Lung (tissue), 16 donors: ENCODE results near the gene ILKAP. TPM values are rescaled to one million over a fixed set of nuclear protein-coding genes. Genes with fewer than 3 reads are reported as not detected.

Experiments used
- ATAC-seq: fragments of 200-7000 bp; cut with Tn5 transposase; one replicate; pipeline ENCODE4 v1.9.1; 2020; ENCODE audit warnings: moderate number of reproducible peaks; ENCODE audit not compliant: insufficient read depth, low FRiP score
- DNase-seq, 3 donors: peaks; one replicate each; pipeline ENCODE4 v3.0.0-alpha.2; 2013 to 2017
- H3K27ac ChIP-seq, 2 donors: one replicate each; pipeline ENCODE4 v1.5.1; 2013; ENCODE audit warnings: mild to moderate bottlenecking in 2 of 2, moderate library complexity in 2 of 2, control low read depth in 1 of 2, inconsistent platforms in 1 of 2, low read depth in 1 of 2, low read length in 1 of 2
- H3K27me3 ChIP-seq, 3 donors: one replicate each; pipeline ENCODE4 v1.5.1; 2013; ENCODE audit warnings: low read length in 2 of 3; ENCODE audit not compliant: control insufficient read depth in 3 of 3, insufficient read depth in 3 of 3
- H3K36me3 ChIP-seq, 4 donors: one replicate each; pipeline ENCODE4 v1.5.1; 2013; ENCODE audit warnings: low read length in 4 of 4, mild to moderate bottlenecking in 1 of 4, moderate library complexity in 1 of 4; ENCODE audit not compliant: control insufficient read depth in 4 of 4, insufficient read depth in 4 of 4
- H3K4me1 ChIP-seq, 5 donors: one replicate each; pipeline ENCODE4 v1.5.1; 2013; ENCODE audit warnings: low read length in 5 of 5, mild to moderate bottlenecking in 2 of 5, moderate library complexity in 1 of 5; ENCODE audit not compliant: control insufficient read depth in 5 of 5, insufficient read depth in 5 of 5
- H3K4me3 ChIP-seq: one replicate; pipeline ENCODE4 v1.5.1; 2013; ENCODE audit warnings: mild to moderate bottlenecking, control low read depth, moderate library complexity
- H3K9ac ChIP-seq, 2 donors: one replicate each; pipeline ENCODE4 v1.5.1; 2013; ENCODE audit warnings: low read length in 2 of 2, control low read depth in 1 of 2; ENCODE audit not compliant: insufficient read depth in 1 of 2
- H3K9me3 ChIP-seq, 4 donors: one replicate each; pipeline ENCODE4 v1.5.1; 2013; ENCODE audit warnings: low read length in 3 of 4, mild to moderate bottlenecking in 1 of 4, moderate library complexity in 1 of 4; ENCODE audit not compliant: control insufficient read depth in 4 of 4, insufficient read depth in 3 of 4
- CTCF ChIP-seq: IDR thresholded peaks from 2 replicates; pipeline ENCODE4 v1.5.1; 2012; ENCODE audit warnings: mild to moderate bottlenecking; ENCODE audit errors: control extremely low read depth, extremely low read depth
- WGBS, 2 donors: extraction: QIAGEN DNeasy Blood & Tissue Kit; methylation state at CpG; one replicate each; pipeline ENCODE4 v1.1.7; 2013; 5-methylcytosine and 5-hydroxymethylcytosine counted together
- long read RNA-seq, 5 donors: transcript quantifications; one replicate each; lab custom pipeline, GENCODE V29; 2026
- polyA plus RNA-seq, 2 donors: library from polyadenylated mRNA; stranded (reverse); fragments of 200-250 nt; gene quantifications; one replicate each; pipeline ENCODE4 v1.2.1, GENCODE V29; 2013
- total RNA-seq, 2 donors: library from RNA; depleted of rRNA in 1 of 2; stranded (reverse); fragments of >200 nt in 1 of 2; gene quantifications; one replicate each; pipeline ENCODE4 v1.2.1, GENCODE V29; 2014 to 2021
- donor health status: control.
- donor health status: control.
- donor health status: Bipolar disorder and iron deficiency.
- donor health status: healthy.
- donor health status: DM: yes; HTN: yes; CAD: no.

Gene ILKAP
- total RNA-seq, result 10 to 100 TPM; 38.0 to 46.3 TPM
- polyA plus RNA-seq, result 10 to 100 TPM; 35.0 to 52.0 TPM
- long read RNA-seq, donor 1, transcript ILKAP-201 (12 exons, 1,490 nt), result major isoform, 14 of 20 reads
- long read RNA-seq, donor 1, partial matches to known transcripts, result 0 of 20 reads
- long read RNA-seq, donor 1, other reads (novel, unspliced or antisense), result 0 of 20 reads
- long read RNA-seq, donor 2, transcript ILKAP-201 (12 exons, 1,490 nt), result major isoform, 7 of 7 reads
- long read RNA-seq, donor 2, partial matches to known transcripts, result 0 of 7 reads
- long read RNA-seq, donor 2, other reads (novel, unspliced or antisense), result 0 of 7 reads
- long read RNA-seq, donor 3, partial matches to known transcripts, result 0 of 5 reads
- long read RNA-seq, donor 3, other reads (novel, unspliced or antisense), result 0 of 5 reads
- long read RNA-seq, donor 4, transcript ILKAP-201 (12 exons, 1,490 nt), result major isoform, 5 of 8 reads
- long read RNA-seq, donor 4, partial matches to known transcripts, result 0 of 8 reads
- long read RNA-seq, donor 4, other reads (novel, unspliced or antisense), result 0 of 8 reads
- long read RNA-seq, donor 5, transcript ILKAP-201 (12 exons, 1,490 nt), result major isoform, 13 of 31 reads
- long read RNA-seq, donor 5, partial matches to known transcripts, result 15 of 31 reads
- long read RNA-seq, donor 5, other reads (novel, unspliced or antisense), result 0 of 31 reads

GRCh38 chr2:238203094-238203972 lies at the start of gene ILKAP:
Gene ILKAP, minus strand, starts transcription at chr2:238203695. Its CDS starts 142 bp downstream, at chr2:238203553.
- 0 to 1% methylated on average over 105 to 126 of the region's 126 CpGs for WGBS, 2 donors
- peak within 1 kb of the TSS; percentile 69 to 89 for H3K9ac ChIP-seq
- peaks cover 0 to 26% (median 10%) of the 10 kb centered on the region in 5 donors for H3K4me1 ChIP-seq
- peak within 1 kb of the TSS; percentile 83 for H3K4me3 ChIP-seq
- TF ChIP-seq CTCF, result no peak
- ATAC-seq, result peak; percentile 98
- H3K27ac ChIP-seq, result peak within 1 kb of the TSS; percentile 97 to 98
- no peaks in the 10 kb centered on the region for H3K27me3 ChIP-seq
- no peaks in the 10 kb centered on the region for H3K9me3 ChIP-seq
- peak; percentile 85 to 90 (median 89) for DNase-seq
- H3K36me3 ChIP-seq, result peaks cover 0 to 2% (median 0%) of the 10 kb centered on the region in 4 donors

- Histone ChIP-seq H3K9ac (no peak overlapping the region), H3K4me3 (no peak overlapping the region), H3K4me1 (no peaks in the 10 kb centered on the region), H3K9me3 (no peaks in the 10 kb centered on the region), H3K27me3 (no peaks in the 10 kb centered on the region), H3K27ac (no peak overlapping the region), H3K36me3 (peaks cover 29 to 54% (median 38%) of the 10 kb centered on the region in 4 donors)
- no peak for DNase-seq
- 96% methylated on average over 35 of the region's 35 CpGs for WGBS, 2 donors
- no peak for ATAC-seq
- no peak for TF ChIP-seq CTCF
These were observed 49.5 kb upstream of the ILKAP start for GRCh38 chr2:238252766-238253630.

- Histone ChIP-seq H3K4me3 (no peak overlapping the region), H3K9ac (no peak overlapping the region), H3K27me3 (no peaks in the 10 kb centered on the region), H3K4me1 (no peaks in the 10 kb centered on the region), H3K9me3 (no peaks in the 10 kb centered on the region), H3K27ac (no peak overlapping the region), H3K36me3 (peaks cover 21 to 51% (median 33%) of the 10 kb centered on the region in 4 donors)
- ATAC-seq (no peak), DNase-seq (no peak)
- TF ChIP-seq CTCF, result no peak
- WGBS, 2 donors, result 90 to 96% methylated on average over 11 of the region's 11 CpGs
These were observed 48.5 kb upstream of the ILKAP start for GRCh38 chr2:238251986-238252385.
